Right lobe of liver (tissue), 6 donors: ENCODE results near the gene ERFL. TPM values are rescaled to one million over a fixed set of nuclear protein-coding genes. Genes with fewer than 3 reads are reported as not detected.

Experiments
- ATAC-seq, 4 donors: fragments of 200-7000 bp; cut with Tn5 transposase; one replicate each; pipeline ENCODE4 v1.9.1; 2020; ENCODE audit warnings: mild to moderate bottlenecking in 4 of 4, moderate library complexity in 4 of 4
- DNase-seq, 3 donors: peaks; one replicate each; pipeline ENCODE4 v3.0.0-alpha.2; 2020
- H3K27ac ChIP-seq, 3 donors: fragments of 200-600 bp; one replicate each; pipeline ENCODE4 v1.8.0; 2022
- H3K27me3 ChIP-seq, 2 donors: fragments of 200-600 bp; one replicate each; pipeline ENCODE4 v1.8.0; 2022
- H3K36me3 ChIP-seq, 4 donors: fragments of 200-600 bp; sonication (generic) in 1 of 4; one replicate each; pipeline versions ENCODE4 v1.5.1 to v1.8.0; 2017 to 2022; ENCODE audit warnings: control low read depth in 1 of 4
- H3K4me1 ChIP-seq, 4 donors: fragments of 200-600 bp; sonication (generic) in 1 of 4; one replicate each; pipeline versions ENCODE4 v1.5.1 to v1.8.0; 2017 to 2022; ENCODE audit warnings: control low read depth in 1 of 4
- H3K4me3 ChIP-seq, 3 donors: fragments of 200-600 bp; one replicate each; pipeline ENCODE4 v1.8.0; 2022
- H3K9me3 ChIP-seq, 4 donors: fragments of 200-600 bp; sonication (generic) in 1 of 4; one replicate each; pipeline versions ENCODE4 v1.5.1 to v1.8.0; 2017 to 2022; ENCODE audit warnings: control low read depth in 1 of 4
- POLR2A ChIP-seq: fragments of 450-650 bp; IDR thresholded peaks from one replicate; pipeline ENCODE4 v1.6.1; 2017; ENCODE audit warnings: antibody characterized with exemption, mild to moderate bottlenecking
- WGBS: methylation state at CpG from one replicate; pipeline ENCODE4 v1.1.6; 2018; ENCODE audit warnings: low coverage, low lambda C conversion rate; ENCODE audit not compliant: insufficient coverage; ENCODE audit errors: missing lambda C conversion rate; 5-methylcytosine and 5-hydroxymethylcytosine counted together
- intact Hi-C, 2 donors: fragments of 100-400 bp; cut with DNase I; formaldehyde crosslinking; loops; one replicate each; pipeline versions ENCODE4 v1.11.2 to v1.14.1; 2022
- total RNA-seq, 6 experiments: library from RNA; depleted of rRNA in 2 of 6; stranded (reverse); fragments of >200 nt in 2 of 6; fragmentation: NEBNext Ultra II Directional in 3 of 6; extraction: Animal tissue kit (Norgen Biotek cat#: 25700) in 3 of 6; gene quantifications; one replicate each; pipeline versions ENCODE4 v1.1.0 to v1.2.4, GENCODE V29; 2016 to 2023
- TF ChIP-seq, protein P1 (sequence below), 4 donors: fragments of 200-600 bp in 3 of 4; fragments of 450-650 bp in 1 of 4; IDR thresholded peaks; one replicate each; pipeline versions ENCODE4 v1.5.1 to v1.8.0; 2016 to 2022; ENCODE audit warnings: antibody characterized with exemption in 4 of 4, mild to moderate bottlenecking in 2 of 4
- donor health status: DM: no; HTN: yes; CAD: no.
- donor health status: DM: no; HTN: no; CAD: no.
- donor health status: DM: no; HTN: no; CAD: no.
- donor health status: DM: no; HTN: yes; CAD: no.
- donor health status: DM: no; HTN: yes; CAD: no.

The ERFL gene
- total RNA-seq, 6 experiments from 2014 or later, result not detected

DNA sequence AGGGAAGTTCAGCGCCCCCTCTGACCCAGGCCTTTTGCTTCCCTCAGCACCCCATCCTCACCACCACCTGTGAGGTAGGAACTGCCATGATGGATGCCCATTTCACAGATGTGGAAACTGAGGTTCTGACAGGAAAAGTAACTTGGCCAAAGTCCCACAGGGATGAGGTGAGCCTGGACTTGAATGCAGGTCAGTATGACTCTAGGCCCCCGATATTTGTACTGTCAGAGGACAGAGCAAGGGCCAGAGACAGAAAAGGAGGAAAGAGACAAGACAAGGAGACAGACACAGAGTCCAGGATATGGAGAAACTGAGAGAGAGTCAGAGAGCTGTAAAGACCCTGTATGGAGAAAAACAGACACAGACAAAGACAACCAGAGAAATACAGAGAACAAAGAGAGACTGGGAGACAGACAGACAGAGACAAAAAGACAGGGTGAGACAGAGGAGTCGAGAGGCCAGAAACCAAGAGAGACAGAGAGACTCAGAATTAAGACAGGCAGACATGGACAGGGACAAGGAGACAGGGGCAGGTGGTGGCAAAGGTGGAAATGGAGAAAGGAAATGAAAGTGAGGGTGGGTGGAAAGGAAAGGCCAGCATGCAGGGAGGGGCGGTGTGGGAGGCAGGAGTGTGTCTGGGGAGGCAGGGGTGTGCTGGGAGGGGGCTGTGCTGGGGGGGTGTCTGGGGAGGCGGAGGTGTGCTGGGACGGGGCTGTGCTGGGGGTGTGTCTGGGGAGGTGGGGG is 5.0 kb downstream of the ERFL start:
- peaks cover 0 to 27% of the 10 kb centered on the region in 2 donors for H3K27me3 ChIP-seq
- no peak for DNase-seq
- WGBS, result 35% methylated on average over 6 of the region's 6 CpGs
- no peak for TF ChIP-seq POLR2A
- TF ChIP-seq, protein P1, sequence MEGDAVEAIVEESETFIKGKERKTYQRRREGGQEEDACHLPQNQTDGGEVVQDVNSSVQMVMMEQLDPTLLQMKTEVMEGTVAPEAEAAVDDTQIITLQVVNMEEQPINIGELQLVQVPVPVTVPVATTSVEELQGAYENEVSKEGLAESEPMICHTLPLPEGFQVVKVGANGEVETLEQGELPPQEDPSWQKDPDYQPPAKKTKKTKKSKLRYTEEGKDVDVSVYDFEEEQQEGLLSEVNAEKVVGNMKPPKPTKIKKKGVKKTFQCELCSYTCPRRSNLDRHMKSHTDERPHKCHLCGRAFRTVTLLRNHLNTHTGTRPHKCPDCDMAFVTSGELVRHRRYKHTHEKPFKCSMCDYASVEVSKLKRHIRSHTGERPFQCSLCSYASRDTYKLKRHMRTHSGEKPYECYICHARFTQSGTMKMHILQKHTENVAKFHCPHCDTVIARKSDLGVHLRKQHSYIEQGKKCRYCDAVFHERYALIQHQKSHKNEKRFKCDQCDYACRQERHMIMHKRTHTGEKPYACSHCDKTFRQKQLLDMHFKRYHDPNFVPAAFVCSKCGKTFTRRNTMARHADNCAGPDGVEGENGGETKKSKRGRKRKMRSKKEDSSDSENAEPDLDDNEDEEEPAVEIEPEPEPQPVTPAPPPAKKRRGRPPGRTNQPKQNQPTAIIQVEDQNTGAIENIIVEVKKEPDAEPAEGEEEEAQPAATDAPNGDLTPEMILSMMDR (IDR thresholded peaks at IDR 0.05), result no peak
- H3K27ac ChIP-seq, result no peak overlapping the region
- no peak overlapping the region for H3K4me3 ChIP-seq
- intact Hi-C loops, result no loop called here
- H3K9me3 ChIP-seq, result no peaks in the 10 kb centered on the region
- no peak for ATAC-seq
- H3K4me1 ChIP-seq, result peaks cover 0 to 3% (median 0%) of the 10 kb centered on the region in 4 donors
- no peaks in the 10 kb centered on the region for H3K36me3 ChIP-seq

DNA sequence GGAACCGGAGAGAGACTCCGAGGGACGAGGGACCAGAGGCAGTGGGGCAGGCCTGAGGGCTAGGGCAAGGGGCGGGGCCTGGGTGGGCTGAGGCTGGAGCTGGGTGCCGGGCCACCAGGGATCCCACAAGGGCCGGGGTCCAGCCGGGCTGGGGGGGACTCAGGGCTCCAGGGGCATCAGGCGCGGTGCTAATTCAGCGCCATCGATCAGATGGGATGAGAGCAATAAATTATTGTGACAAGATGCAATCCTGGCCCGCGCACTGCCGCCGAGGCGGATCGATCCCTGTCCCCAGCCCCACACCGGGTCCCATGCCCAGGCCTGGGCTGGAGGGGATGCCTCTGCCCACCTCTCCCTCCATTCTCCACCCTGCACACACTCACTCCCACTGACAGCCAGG is 5.7 kb downstream of the ERFL start:
- TF ChIP-seq, protein P1 (IDR thresholded peaks at IDR 0.05), result no peak
- no peak for TF ChIP-seq POLR2A
- H3K27ac ChIP-seq, result no peak overlapping the region
- DNase-seq, result no peak
- H3K9me3 ChIP-seq, result no peaks in the 10 kb centered on the region
- WGBS, result 0% methylated on average over 3 of the region's 18 CpGs
- H3K36me3 ChIP-seq, result no peaks in the 10 kb centered on the region
- intact Hi-C loops, result no loop called here
- no peaks in the 10 kb centered on the region for H3K4me1 ChIP-seq
- peaks cover 0 to 20% of the 10 kb centered on the region in 2 donors for H3K27me3 ChIP-seq
- H3K4me3 ChIP-seq, result no peak overlapping the region
- no peak for ATAC-seq

DNA sequence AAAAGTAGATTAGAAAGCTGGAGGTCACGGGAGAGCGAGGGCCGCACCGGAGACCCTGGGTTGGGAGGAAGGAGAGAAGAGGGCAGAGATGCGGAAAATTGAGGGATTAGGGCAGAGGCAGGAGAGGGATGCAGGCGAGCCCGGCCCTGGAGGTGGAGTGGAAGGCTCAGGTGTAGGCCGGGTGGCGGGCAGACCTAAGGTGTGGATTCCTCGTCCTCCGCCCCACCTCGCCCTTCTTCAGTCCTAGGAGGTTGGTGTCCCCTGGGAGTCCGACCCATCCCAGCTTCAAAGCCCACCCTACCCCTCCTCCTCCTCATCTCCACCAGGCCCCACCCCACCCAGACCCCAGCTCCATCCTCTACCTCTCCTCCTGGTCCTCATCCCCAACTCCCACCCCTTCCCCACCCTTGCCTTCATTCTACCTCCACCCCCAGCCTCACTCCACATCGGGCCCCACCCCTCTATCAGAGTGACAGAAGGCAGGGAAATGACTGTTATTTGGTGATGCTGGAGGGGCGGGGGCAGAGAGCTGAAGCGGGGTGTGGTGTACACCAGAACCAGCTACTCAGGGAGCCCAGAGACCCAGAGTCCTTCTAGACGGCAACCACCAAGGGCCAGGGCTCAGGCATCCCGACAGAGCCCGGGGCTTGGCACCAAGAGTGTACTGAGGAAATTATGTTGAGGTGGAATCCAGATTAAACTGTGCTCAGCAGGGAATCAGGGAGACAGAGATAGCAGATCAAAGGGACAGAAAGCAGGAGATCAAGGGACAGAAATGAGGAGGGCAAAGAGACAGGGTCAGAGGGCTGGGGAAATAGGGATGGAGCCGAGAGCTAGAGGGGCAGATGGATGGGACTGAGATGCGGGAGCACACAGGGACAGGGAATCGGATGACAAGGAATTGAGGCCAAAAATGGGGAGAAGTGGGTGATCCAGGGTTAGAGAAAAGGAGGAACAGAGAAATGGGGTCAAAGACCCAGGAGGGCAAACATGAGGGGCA is 6.4 kb downstream of the ERFL start:
- Histone ChIP-seq H3K9me3 (no peaks in the 10 kb centered on the region), H3K4me1 (no peaks in the 10 kb centered on the region), H3K36me3 (no peaks in the 10 kb centered on the region), H3K4me3 (no peak overlapping the region), H3K27ac (no peak overlapping the region), H3K27me3 (peaks cover 0 to 15% of the 10 kb centered on the region in 2 donors)
- ATAC-seq (no peak), DNase-seq (no peak)
- intact Hi-C loops, result no loop called here
- 12% methylated on average over 15 of the region's 22 CpGs for WGBS
- no peak for TF ChIP-seq POLR2A
- TF ChIP-seq, protein P1 (IDR thresholded peaks at IDR 0.05), result no peak

DNA sequence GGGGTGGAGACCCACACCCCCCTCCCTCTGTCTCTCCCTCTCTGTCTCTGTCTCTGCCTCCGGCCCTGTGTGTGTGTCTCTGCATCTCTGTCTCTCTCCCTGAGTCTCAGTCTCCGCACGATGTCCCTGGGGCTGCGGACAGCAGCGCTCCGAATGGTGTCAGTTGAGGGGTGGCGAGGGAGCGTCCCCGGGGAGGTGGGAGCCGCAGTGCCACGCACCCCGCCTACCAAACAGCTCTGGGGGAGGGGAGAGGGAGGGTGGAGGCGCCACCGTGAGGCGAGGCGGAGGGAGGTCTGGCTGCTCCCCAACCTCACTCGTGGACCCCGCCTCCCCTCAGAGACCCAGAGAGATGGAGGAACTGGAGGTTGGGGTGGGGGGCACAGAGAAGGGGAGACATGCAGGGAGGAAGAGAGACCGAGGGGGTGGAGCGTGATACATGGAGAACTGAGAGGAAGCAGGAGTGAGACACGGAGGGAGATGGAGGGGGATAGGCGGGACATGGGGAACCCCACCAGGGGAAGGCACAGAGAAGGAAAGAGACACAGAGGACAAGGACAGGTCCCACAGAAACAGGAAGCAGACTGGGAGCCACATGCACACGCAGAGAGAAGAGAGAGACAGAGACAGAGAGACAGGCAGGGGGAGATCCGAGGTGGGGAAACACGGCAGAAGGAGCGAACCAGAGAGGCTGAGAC is 7.2 kb downstream of the ERFL start:
- no peaks in the 10 kb centered on the region for H3K9me3 ChIP-seq
- H3K27ac ChIP-seq, result no peak overlapping the region
- DNase-seq (no peak), ATAC-seq (no peak)
- TF ChIP-seq, protein P1 (IDR thresholded peaks at IDR 0.05), result no peak
- no peak for TF ChIP-seq POLR2A
- H3K27me3 ChIP-seq, result peaks cover 0 to 8% of the 10 kb centered on the region in 2 donors
- H3K4me1 ChIP-seq, result no peaks in the 10 kb centered on the region
- 12% methylated on average over 22 of the region's 26 CpGs for WGBS
- H3K36me3 ChIP-seq, result no peaks in the 10 kb centered on the region
- H3K4me3 ChIP-seq, result no peak overlapping the region
- intact Hi-C loops, result no loop called here
